Measurements from ENCODE around the gene P4HTM.

Gene P4HTM

GRCh38 chr3:48951764-48952163 is 38.3 kb upstream of the P4HTM start:
- Histone ChIP-seq H3K27ac (ENCODE audit: poor library complexity, severe bottlenecking) (no peak overlapping the region), H3K36me3 (ENCODE audit: low read depth) (peaks cover 29% of the 10 kb centered on the region), H3K27me3 (ENCODE audit: insufficient read depth, poor library complexity, severe bottlenecking) (no peaks in the 10 kb centered on the region), H3K9me3 (ENCODE audit: severe bottlenecking) (no peaks in the 10 kb centered on the region), H3K4me3 (ENCODE audit: severe bottlenecking) (no peak overlapping the region), H3K4me1 (ENCODE audit: insufficient read depth, poor library complexity, severe bottlenecking) (no peaks in the 10 kb centered on the region)
- DNase-seq (ENCODE audit: low spot score), result no peak
- no peak for TF ChIP-seq CTCF (IDR thresholded peaks at IDR 0.05; ENCODE audit: poor library complexity, severe bottlenecking)
- no peak for ATAC-seq (ENCODE audit: low read depth)

- no peak for DNase-seq (ENCODE audit: low spot score)
- ATAC-seq (ENCODE audit: low read depth), result no peak
- Histone ChIP-seq H3K27me3 (ENCODE audit: insufficient read depth, poor library complexity, severe bottlenecking) (no peaks in the 10 kb centered on the region), H3K4me3 (ENCODE audit: severe bottlenecking) (no peak overlapping the region), H3K9me3 (ENCODE audit: severe bottlenecking) (no peaks in the 10 kb centered on the region), H3K36me3 (ENCODE audit: low read depth) (peaks cover 38% of the 10 kb centered on the region), H3K4me1 (ENCODE audit: insufficient read depth, poor library complexity, severe bottlenecking) (no peaks in the 10 kb centered on the region), H3K27ac (ENCODE audit: poor library complexity, severe bottlenecking) (no peak overlapping the region)
- TF ChIP-seq CTCF (IDR thresholded peaks at IDR 0.05; ENCODE audit: poor library complexity, severe bottlenecking), result peak; percentile 14
These were observed 37.4 kb upstream of the P4HTM start for GRCh38 chr3:48952510-48953118.

DNA sequence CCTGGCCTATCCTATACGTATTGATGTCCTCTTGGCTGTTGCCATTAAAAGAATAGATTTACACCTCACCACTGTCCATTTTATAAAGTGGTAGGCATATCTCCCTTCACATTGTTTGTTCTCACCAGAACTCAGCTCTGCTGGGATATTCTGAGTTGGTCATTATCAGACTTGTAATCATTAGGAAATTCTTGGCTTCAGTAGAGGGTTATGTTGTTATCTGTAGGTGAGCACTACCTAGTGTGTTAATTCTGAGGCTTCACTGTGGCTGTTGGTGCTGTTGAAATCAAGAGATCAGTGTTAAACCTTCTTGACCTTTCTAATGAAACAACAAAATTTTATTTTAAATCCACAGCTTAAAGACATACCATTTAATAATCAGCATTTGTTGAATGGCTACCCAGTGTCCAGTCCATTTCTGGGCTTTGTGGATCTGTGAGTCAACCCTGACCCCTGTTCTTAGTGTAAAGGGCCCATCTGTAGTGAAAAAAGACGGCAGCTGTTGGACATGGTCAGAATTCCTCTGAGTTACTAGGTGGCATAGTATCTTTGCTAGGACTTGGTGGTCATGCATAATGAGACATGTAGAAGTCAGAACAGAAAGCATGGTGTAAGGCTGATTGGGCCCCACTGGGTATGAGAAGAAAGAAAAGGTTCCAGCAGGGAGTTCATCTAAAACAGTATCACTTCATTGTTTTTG is 32.9 kb upstream of the P4HTM start:
- DNase-seq (ENCODE audit: low spot score), result no peak
- H3K36me3 ChIP-seq (ENCODE audit: low read depth), result peaks cover 59% of the 10 kb centered on the region
- H3K27me3 ChIP-seq (ENCODE audit: insufficient read depth, poor library complexity, severe bottlenecking), result no peaks in the 10 kb centered on the region
- no peak overlapping the region for H3K4me3 ChIP-seq (ENCODE audit: severe bottlenecking)
- no peak for TF ChIP-seq CTCF (IDR thresholded peaks at IDR 0.05; ENCODE audit: poor library complexity, severe bottlenecking)
- H3K4me1 ChIP-seq (ENCODE audit: insufficient read depth, poor library complexity, severe bottlenecking), result no peaks in the 10 kb centered on the region
- H3K27ac ChIP-seq (ENCODE audit: poor library complexity, severe bottlenecking), result no peak overlapping the region
- no peak for ATAC-seq (ENCODE audit: low read depth)
- no peaks in the 10 kb centered on the region for H3K9me3 ChIP-seq (ENCODE audit: severe bottlenecking)

- Histone ChIP-seq H3K4me1 (ENCODE audit: insufficient read depth, poor library complexity, severe bottlenecking) (no peaks in the 10 kb centered on the region), H3K27ac (ENCODE audit: poor library complexity, severe bottlenecking) (no peak overlapping the region)
- ATAC-seq (ENCODE audit: low read depth), result no peak
These were observed 29.1 kb upstream of the P4HTM start for GRCh38 chr3:48960841-48961413.

More at GRCh38 chr3:48960841-48961413, 29.1 kb upstream of the P4HTM start:
- Histone ChIP-seq H3K4me3 (ENCODE audit: severe bottlenecking) (no peak overlapping the region), H3K36me3 (ENCODE audit: low read depth) (peaks cover 59% of the 10 kb centered on the region), H3K9me3 (ENCODE audit: severe bottlenecking) (no peaks in the 10 kb centered on the region), H3K27me3 (ENCODE audit: insufficient read depth, poor library complexity, severe bottlenecking) (no peaks in the 10 kb centered on the region)
- no peak for TF ChIP-seq CTCF (IDR thresholded peaks at IDR 0.05; ENCODE audit: poor library complexity, severe bottlenecking)
- no peak for DNase-seq (ENCODE audit: low spot score)

Data from RWPE2 (cell line).